GM18502 (cell line): ENCODE measurements around the gene CZIB.
"Not testable (repeated sequence)": the region's sequence is repeated elsewhere in the genome, so short reads cannot be mapped to it uniquely, and the experiment has no call there.

ENCODE experiments used
- ATAC-seq: cut with Tn5 transposase; IDR thresholded peaks from one replicate; pipeline ENCODE4 v1.9.1; 2021; ENCODE audit warnings: mild to moderate bottlenecking; ENCODE audit not compliant: unreplicated experiment, poor library complexity

The CZIB gene

GRCh38 chr1:53241828-53242227 is 21.4 kb upstream of the CZIB start:
- no peak for ATAC-seq

DNA sequence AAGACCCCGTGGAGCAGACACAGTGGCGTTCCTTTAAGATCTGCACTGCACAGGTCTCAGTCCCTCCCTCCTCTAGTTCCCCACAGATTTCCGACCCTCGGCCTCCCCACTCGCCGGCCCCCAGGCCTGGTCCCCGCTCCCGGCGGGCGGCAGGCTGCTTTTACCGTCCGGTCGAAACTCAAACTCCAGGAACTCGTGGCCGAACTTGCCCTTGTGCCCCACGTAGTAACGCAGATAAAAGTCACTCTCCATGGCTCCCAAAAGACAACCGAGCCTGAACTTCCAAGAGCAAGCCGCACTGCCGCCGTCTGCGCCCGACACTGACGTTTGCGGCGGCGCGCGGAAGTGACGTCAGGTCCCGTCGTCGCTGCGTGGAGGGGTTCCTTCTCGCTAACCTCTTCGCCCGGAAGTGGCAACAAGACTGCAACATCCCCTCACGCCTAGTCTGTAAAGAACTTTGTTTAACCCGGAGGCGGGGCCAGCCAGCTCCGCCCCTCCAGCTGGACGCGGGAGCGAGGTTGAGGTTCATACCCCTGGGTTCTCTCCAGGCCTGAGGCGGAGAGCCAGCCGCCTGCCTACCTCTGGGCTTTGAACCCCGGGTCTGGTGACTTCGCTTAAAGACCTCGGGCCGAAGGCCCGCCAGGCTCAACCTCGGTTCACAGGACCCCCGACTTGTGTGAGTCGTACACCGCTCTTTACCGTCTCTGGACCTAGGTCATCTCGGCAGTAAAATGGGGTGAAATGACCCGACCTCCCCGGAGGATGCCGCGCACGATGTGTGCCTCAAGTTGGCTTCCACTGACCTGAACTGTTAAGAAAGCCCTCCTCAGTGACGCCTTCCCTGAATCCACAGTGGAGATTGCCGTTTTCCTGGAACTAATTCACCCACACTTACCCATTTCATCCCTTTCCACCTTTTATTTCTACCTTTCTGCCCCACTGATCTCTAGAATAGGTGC is 18.0 kb upstream of the CZIB start, which contains the start of gene MAGOH:
MAGOH (minus strand) TSS at position 322 of the 959 bp plus-strand sequence; CDS start at position 252, 70 bp downstream.
- peak; percentile 99 for ATAC-seq

DNA sequence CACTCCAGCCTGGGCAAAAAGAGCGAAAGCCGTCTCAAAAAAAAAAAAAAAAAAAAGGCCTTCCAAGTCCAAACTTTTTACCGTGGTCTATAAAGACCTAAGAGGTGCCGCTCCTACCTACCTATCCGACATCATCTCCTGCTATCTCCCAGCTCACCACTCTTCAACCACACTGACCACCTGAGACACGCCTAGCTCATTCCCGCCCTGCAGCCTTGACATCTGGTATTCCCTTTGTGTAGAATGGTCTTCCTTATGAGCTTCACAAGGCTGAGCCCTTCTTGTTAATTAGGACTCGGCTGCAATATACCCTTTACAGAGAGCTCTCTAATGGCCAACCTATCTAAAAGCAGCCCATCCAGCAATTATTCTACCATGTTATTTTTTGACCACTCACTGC is 17.2 kb upstream of the CZIB start:
- no peak for ATAC-seq

- ATAC-seq: no peak
These were observed 490 bp upstream of the CZIB start for GRCh38 chr1:53220962-53221286.

- ATAC-seq: no peak
These were observed 723 bp downstream of the CZIB start for GRCh38 chr1:53219711-53220110.

GRCh38 chr1:53218201-53218600 is 2.2 kb downstream of the CZIB start:
- ATAC-seq: no peak

DNA sequence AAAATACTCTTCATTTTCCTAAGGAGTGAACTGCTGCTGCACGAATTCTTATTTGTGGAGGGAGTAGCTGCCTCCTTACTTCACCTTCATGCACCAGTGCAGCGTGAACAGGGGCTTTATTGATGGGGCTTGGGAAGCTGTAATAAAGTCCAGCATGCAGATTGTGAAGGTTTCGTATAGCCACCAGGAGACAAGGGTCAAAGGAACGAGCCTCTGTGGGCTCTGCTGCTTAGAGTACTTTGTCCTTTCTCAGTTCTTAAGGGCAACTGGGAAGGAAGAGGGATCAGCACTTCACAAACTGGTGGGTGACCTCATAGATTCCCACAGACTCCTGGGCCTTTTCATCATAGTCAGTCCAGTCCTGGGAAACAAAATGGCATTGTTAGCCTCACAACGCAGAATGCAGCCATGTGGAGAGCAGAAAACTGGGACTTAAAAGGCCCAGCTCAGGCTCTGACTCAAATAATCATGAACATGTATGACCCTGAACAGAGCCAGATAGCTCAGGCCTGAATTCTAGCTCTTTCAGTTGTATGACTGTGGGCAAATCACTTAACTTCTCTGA is 6.0 kb downstream of the CZIB start:
- no peak for ATAC-seq

DNA sequence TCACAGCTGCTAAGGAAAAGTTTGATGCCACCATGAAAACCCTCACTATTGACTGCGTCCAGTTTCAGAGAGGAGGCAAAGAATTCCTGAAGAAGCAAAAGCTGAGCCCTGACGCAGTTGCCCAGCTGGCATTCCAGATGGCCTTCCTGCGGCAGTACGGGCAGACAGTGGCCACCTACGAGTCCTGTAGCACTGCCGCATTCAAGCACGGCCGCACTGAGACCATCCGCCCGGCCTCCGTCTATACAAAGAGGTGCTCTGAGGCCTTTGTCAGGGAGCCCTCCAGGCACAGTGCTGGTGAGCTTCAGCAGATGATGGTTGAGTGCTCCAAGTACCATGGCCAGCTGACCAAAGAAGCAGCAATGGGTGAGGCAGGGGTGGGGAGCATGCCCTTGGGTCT is 9.5 kb downstream of the CZIB start:
- no peak for ATAC-seq

GRCh38 chr1:53210352-53210751 is 10.1 kb downstream of the CZIB start:
- ATAC-seq: no peak

DNA sequence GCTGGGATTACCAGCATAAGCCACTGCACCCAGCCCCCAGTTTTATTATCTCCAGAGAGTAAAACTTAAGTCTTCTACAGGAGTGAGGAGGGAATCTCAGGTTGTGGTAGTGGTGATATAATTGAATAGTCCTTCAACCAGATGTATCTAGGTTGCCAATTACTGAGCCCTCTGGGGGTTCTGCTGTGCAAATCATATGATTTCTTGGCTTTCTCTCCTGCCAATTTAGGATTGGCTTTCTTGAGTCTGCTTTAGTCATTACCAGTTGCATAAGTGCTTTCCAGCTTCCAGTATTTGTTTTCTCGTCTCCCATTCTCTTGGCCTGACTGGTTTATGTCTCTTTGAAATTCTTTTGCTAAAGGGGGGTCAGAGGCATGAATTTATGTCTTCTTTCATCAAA is 12.7 kb downstream of the CZIB start:
- ATAC-seq: no peak

GRCh38 chr1:53206735-53207379 is 13.6 kb downstream of the CZIB start:
- no peak for ATAC-seq

DNA sequence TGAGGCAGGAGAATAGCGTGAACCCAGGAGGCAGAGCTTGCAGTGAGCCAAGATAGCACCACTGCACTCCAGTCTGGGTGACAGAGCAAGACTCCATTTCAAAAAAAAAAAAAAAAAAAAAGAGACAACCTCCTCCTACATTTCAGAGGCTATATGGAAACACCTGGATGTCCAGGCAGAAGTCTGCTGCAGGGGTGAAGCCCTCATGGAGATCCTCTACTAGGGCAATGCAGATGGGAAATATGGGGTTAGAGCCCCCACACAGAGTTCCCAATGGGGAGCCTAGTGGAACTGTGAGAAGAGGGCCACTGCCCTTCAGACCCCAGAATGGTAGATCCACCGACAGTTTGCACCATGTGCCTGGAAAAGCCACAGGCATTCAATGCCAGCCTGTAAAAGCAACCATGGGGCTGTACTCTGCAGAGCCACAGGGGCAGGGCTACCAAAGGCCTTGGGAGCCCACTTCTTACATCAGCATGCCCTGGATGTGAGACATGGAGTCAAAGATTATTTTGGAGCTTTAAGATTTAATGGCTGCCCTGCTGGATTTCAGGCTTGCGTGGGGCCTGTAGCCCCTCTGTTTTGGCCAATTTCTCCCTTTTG is 14.2 kb downstream of the CZIB start:
- ATAC-seq: not testable (repeated sequence)

DNA sequence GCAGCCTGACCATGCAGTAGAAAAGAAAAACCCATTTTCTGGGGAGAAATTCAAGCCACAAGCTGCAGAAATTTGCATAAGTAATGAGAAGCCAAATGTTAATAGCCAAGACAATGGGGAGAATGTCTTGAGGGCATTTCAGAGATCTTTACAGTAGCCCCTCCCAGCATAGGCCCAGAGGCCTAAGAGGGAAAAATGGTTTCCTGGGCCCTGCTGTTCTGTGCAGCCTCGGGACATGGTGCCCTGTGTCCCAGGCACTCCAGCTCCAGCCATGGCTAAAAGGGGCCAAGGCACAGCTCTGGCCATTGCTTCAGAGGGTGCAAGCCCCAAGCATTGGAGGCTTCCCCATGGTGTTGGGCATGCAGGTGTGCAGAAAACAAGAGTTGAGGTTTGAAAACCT is 14.9 kb downstream of the CZIB start:
- ATAC-seq: not testable (repeated sequence)

GRCh38 chr1:53203466-53203865 is 17.0 kb downstream of the CZIB start:
- no peak for ATAC-seq

- ATAC-seq: no peak
These were observed 22.2 kb downstream of the CZIB start for GRCh38 chr1:53198241-53198651.

DNA sequence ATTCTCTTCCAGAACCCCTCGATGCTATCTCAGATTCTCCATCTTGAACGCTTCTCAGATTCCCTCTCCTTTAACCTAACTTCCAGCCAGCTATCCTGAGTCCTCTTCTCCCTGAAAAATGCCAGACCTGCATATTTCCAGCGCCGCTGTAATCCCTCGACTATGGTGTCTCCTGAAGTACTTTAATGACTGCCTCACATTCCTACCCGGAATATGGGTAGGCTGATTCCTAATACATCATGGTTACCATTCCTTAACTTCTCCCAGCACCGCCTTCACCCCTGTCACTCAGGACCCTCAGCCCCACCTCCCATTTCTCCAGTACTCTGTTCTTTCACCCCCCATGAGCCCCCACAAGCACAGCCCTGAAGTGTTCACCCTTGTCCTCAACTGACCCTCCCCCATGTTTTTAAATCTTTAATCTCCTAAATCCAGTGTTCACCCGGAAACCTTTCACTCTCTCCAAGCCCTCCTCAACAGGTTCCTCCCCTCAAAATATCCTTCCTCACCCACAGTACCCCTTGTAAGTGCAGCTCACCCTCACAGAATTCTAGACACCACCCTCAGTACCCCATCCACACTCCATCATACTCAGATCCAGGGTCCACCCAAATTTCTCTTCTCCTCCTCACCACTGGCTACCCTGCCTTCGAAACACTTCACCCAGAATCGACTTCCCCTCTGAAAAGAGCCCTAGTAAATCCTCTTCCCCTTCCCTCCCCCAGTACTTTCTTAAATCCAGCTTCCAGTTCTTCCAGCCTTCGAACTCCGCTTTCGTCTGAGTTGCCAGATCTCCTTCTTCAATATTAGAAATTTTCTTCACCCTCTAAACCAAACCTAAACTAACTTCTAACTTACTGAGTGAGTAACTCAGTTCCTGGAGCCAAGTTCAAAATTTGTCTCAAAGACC is 22.9 kb downstream of the CZIB start:
- ATAC-seq: no peak

- peak; percentile 98 for ATAC-seq
These were observed 23.7 kb downstream of the CZIB start, which contains the start of gene CPT2 for GRCh38 chr1:53196485-53197290. Gene CPT2, plus strand, starts transcription at chr1:53196824. Its CDS starts 120 bp downstream, at chr1:53196944.

DNA sequence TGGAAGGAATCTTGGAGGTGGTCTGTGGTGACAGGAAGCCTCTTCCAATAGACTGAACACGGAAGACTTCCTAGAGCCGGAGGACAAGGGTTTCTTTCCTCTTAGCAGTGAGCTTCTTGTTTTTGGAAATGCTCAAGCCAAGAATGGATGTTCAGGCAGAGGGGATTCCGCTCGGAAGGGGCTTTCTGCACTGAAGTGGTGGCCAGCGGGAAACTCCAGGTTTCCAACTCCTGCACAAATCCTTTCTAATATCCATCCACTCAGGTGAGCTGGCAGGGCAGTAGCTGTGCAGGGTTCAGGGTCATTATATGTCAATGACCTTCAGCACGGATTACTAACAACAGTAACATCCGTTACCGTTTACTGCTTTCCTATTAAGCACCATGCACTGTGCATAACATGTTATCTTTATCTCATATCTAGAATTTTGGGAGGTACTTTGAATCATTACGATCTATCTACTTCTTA is 24.4 kb downstream of the CZIB start:
- ATAC-seq: peak; percentile 22
